ENCODE data around the gene PPP1R17. TPM values are rescaled to one million over a fixed set of nuclear protein-coding genes. Genes with fewer than 3 reads are reported as not detected.

The PPP1R17 gene
- total and polyA plus RNA-seq, 9 donors: 0.11 to 0.38 TPM; not detected in 7

DNA sequence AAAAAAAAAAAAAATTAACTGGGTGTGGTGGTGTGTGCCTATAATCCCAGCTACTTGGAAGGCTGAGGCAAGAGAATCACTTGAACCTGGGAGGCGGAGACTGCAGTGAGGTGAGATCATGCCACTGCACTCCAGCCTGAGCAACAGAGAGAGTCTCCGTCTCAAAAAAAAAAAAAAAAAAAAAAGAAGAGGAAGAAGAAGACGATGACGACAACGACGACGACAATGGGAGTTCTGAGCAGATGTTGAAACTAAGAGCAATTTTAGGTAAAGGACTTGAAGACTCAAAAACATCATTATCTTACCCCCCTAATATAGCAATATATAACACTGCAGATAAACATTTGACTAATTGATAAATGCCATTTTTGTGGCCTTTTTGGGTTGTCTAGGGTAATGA is 39.5 kb upstream of the PPP1R17 start:
- no peaks in the 10 kb centered on the region for H3K36me3 ChIP-seq
- no peaks in the 10 kb centered on the region for H3K27me3 ChIP-seq
- intact Hi-C loops (cut with DNase I): no loop called here
- WGBS, 3 donors: 78 to 83% (median 80%) methylated on average over 7 of the region's 7 CpGs
- TF ChIP-seq EP300 (IDR thresholded peaks at IDR 0.05) (no peak), POLR2A (IDR thresholded peaks at IDR 0.05) (no peak)
- TF ChIP-seq, protein P1, sequence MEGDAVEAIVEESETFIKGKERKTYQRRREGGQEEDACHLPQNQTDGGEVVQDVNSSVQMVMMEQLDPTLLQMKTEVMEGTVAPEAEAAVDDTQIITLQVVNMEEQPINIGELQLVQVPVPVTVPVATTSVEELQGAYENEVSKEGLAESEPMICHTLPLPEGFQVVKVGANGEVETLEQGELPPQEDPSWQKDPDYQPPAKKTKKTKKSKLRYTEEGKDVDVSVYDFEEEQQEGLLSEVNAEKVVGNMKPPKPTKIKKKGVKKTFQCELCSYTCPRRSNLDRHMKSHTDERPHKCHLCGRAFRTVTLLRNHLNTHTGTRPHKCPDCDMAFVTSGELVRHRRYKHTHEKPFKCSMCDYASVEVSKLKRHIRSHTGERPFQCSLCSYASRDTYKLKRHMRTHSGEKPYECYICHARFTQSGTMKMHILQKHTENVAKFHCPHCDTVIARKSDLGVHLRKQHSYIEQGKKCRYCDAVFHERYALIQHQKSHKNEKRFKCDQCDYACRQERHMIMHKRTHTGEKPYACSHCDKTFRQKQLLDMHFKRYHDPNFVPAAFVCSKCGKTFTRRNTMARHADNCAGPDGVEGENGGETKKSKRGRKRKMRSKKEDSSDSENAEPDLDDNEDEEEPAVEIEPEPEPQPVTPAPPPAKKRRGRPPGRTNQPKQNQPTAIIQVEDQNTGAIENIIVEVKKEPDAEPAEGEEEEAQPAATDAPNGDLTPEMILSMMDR (IDR thresholded peaks at IDR 0.05): no peak
- no peaks in the 10 kb centered on the region for H3K4me1 ChIP-seq (ENCODE audit: insufficient read depth)
- H3K9me3 ChIP-seq: no peaks in the 10 kb centered on the region
- no peak for DNase-seq
- no peak overlapping the region for H3K4me3 ChIP-seq
- no peak overlapping the region for H3K27ac ChIP-seq

DNA sequence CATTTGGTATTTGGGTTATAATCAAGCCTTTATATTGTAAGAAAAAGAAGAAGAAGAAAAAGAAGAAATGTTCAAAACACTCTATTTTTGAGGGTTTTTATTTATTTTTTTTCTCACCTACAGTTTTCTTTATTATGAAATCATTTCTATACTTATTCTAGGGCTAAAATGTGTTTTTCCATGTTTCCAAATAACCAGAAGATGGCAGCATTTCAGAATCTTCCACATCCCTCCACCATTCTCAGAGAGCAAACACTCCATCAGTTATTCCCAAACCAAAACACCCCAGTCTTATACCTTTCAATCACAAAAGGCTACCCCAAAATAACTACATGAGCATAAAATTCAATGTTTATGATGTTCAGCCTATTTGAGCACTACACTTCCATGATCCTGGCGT is 38.7 kb upstream of the PPP1R17 start:
- H3K27ac ChIP-seq: no peak overlapping the region
- WGBS, 3 donors: 84 to 90% (median 88%) methylated on average over 1 of the region's 1 CpG
- TF ChIP-seq EP300 (IDR thresholded peaks at IDR 0.05) (no peak), POLR2A (IDR thresholded peaks at IDR 0.05) (no peak)
- TF ChIP-seq, protein P1 (IDR thresholded peaks at IDR 0.05): no peak
- H3K27me3 ChIP-seq: no peaks in the 10 kb centered on the region
- H3K9me3 ChIP-seq: no peaks in the 10 kb centered on the region
- no peaks in the 10 kb centered on the region for H3K4me1 ChIP-seq (ENCODE audit: insufficient read depth)
- DNase-seq: no peak
- H3K4me3 ChIP-seq: no peak overlapping the region
- intact Hi-C loops (cut with DNase I): no loop called here
- no peaks in the 10 kb centered on the region for H3K36me3 ChIP-seq

DNA sequence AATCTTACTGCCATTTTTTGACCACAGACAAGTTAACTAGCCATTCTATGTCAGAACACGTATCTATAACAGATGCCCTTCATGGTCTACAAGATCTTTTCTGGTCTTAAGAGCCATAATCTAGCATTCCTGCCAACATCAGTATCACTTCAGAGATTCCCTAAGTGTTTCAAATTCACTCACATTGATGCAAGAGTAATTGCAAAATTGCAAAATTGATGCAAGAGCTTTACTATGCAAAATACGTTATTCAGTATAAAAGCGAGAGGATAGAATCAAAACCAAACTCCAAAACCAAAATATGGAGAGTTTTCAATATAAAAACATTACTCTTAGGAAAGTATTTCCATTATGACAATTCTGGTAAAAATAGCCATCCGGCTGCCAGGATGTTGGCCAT is 38.1 kb upstream of the PPP1R17 start:
- Histone ChIP-seq H3K9me3 (no peaks in the 10 kb centered on the region), H3K36me3 (no peaks in the 10 kb centered on the region), H3K27ac (no peak overlapping the region), H3K4me1 (ENCODE audit: insufficient read depth) (no peaks in the 10 kb centered on the region), H3K27me3 (no peaks in the 10 kb centered on the region), H3K4me3 (no peak overlapping the region)
- DNase-seq: no peak
- intact Hi-C loops (cut with DNase I): no loop called here
- TF ChIP-seq POLR2A (IDR thresholded peaks at IDR 0.05): no peak
- no peak for TF ChIP-seq EP300 (IDR thresholded peaks at IDR 0.05)
- TF ChIP-seq, protein P1 (IDR thresholded peaks at IDR 0.05): no peak
- WGBS, 3 donors: 83 to 92% (median 87%) methylated on average over 4 of the region's 4 CpGs

DNA sequence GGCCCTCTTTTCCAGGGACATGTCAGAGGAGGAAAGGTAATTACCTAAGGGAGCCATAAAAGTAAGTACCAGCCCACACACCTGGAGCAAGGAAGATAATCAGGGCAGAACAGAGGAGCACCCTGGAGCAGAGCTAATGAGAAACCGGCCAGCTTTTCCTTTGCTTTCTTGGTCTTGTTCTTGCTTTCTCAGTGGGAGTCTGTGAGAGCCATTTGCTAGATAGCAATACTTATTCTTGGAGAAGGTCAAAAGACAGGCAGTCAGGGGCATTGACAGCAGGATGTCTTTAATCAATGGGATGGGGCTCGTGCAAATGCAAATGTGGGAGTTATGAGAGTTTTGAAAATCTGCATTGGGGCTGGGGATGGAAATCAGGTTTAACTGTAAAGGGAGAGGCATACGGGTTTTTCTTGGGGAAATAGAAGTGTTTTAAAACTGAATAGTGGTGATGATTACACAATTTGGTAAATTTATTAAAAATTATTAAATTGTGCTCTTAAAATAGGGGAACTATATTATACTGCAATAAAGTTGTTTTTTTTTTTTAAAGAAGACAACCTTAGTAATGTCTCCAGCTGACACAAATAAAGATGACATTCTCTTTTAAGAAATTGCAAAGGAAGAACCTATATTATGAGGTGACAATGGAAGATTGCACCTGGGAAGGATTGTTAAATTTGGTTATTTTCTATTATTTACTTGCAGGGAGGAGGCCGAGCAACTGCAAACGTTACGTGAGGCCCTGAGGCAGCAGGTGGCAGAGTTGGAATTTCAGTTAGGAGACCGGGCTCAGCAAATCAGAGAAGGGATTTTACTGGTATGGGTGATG is 35.6 kb upstream of the PPP1R17 start:
- intact Hi-C loops (cut with DNase I): no loop called here
- no peaks in the 10 kb centered on the region for H3K4me1 ChIP-seq (ENCODE audit: insufficient read depth)
- 51 to 65% (median 53%) methylated on average over 7 of the region's 7 CpGs for WGBS, 3 donors
- TF ChIP-seq POLR2A (IDR thresholded peaks at IDR 0.05) (no peak), EP300 (IDR thresholded peaks at IDR 0.05) (no peak)
- TF ChIP-seq, protein P1 (IDR thresholded peaks at IDR 0.05): no peak
- H3K27me3 ChIP-seq: no peaks in the 10 kb centered on the region
- H3K27ac ChIP-seq: no peak overlapping the region
- DNase-seq: no peak
- no peaks in the 10 kb centered on the region for H3K9me3 ChIP-seq
- H3K36me3 ChIP-seq: no peaks in the 10 kb centered on the region
- no peak overlapping the region for H3K4me3 ChIP-seq
